Activated T-helper 1 cell treated with anti-CD3 and anti-CD28 coated beads, Interleukin-12 subunit alpha, Interleukin-12 subunit beta, Interleukin-2, Interleukin-4 antibody, amounts not matched to agents 30 ng/mL and 10 ng/mL and 1 ng/mL, durations not matched to agents 14 hours and 24 hours and 36 hours (primary cell): Measurements from ENCODE around the gene RNASEH1. TPM values are rescaled to one million over a fixed set of nuclear protein-coding genes. Genes with fewer than 3 reads are reported as not detected.
"Not testable (repeated sequence)": the region's sequence is repeated elsewhere in the genome, so short reads cannot be mapped to it uniquely, and the experiment has no call there.

Experiments used
- DNase-seq: peaks from one replicate; pipeline ENCODE4 v3.0.0; 2021; ENCODE audit warnings: low spot score
- H3K27ac Mint-ChIP-seq: one replicate; pipeline ENCODE4 v1.8.0; 2021; ENCODE audit warnings: mild to moderate bottlenecking, mixed read lengths
- H3K27me3 Mint-ChIP-seq: one replicate; pipeline ENCODE4 v1.8.0; 2022; ENCODE audit warnings: mild to moderate bottlenecking, moderate library complexity, mixed read lengths; ENCODE audit not compliant: insufficient read depth
- H3K36me3 Mint-ChIP-seq: one replicate; pipeline ENCODE4 v1.8.0; 2021; ENCODE audit warnings: low read depth, mixed read lengths
- H3K4me1 Mint-ChIP-seq: one replicate; pipeline ENCODE4 v1.8.0; 2021; ENCODE audit warnings: low read depth, mixed read lengths
- H3K4me3 Mint-ChIP-seq: one replicate; pipeline ENCODE4 v1.8.0; 2021; ENCODE audit warnings: mild to moderate bottlenecking, moderate library complexity, mixed read lengths
- H3K9me3 Mint-ChIP-seq: one replicate; pipeline ENCODE4 v1.8.0; 2021; ENCODE audit warnings: mixed read lengths
- intact Hi-C: fragments of 100-400 bp; cut with micrococcal nuclease; formaldehyde crosslinking; loops from one replicate; pipeline ENCODE4 v1.15.1; 2024
- total RNA-seq: library from RNA; stranded (reverse); gene quantifications from 2 replicates; pipeline ENCODE4 v1.2.3, GENCODE V29; 2022

The RNASEH1 gene
- total RNA-seq, 1 donor from 2014 or later, result 30.5 TPM

- H3K9me3 Mint-ChIP-seq, result peaks cover 12% of the 10 kb centered on the region
- peaks cover 3% of the 10 kb centered on the region for H3K27me3 Mint-ChIP-seq
- DNase-seq, result peak; percentile 79
- H3K27ac Mint-ChIP-seq, result peak within 1 kb of the TSS; percentile 92
- peaks cover 17% of the 10 kb centered on the region for H3K36me3 Mint-ChIP-seq
- peak within 1 kb of the TSS; percentile 94 for H3K4me3 Mint-ChIP-seq
- intact Hi-C loops, result loop anchor here (1.0 to 2.0 kb wide), 5 partner anchors 39 to 297 kb away; partner anchors contain the start of genes EIPR1 and RNASEH1
- peaks cover 41% of the 10 kb centered on the region for H3K4me1 Mint-ChIP-seq
Observed at GRCh38 chr2:3519255-3520205, 38.6 kb downstream of the RNASEH1 start, which contains the start of gene ADI1. ADI1 (minus strand) TSS chr2:3519531; CDS start chr2:3519487, 44 bp downstream.

GRCh38 chr2:3518496-3519254 lies 39.5 kb downstream of the RNASEH1 start:
- peak; percentile 97 for DNase-seq
- Mint-ChIP-seq H3K27ac (peak overlapping the region; percentile 91), H3K36me3 (peaks cover 25% of the 10 kb centered on the region), H3K4me3 (peak overlapping the region; percentile 94), H3K27me3 (peaks cover 3% of the 10 kb centered on the region), H3K4me1 (peaks cover 50% of the 10 kb centered on the region), H3K9me3 (peaks cover 18% of the 10 kb centered on the region)
- intact Hi-C loops, result loop anchor here (1.0 to 2.0 kb wide), 6 partner anchors 40 to 296 kb away; partner anchors contain the start of genes EIPR1, RNASEH1 and RPS7

- no peak for DNase-seq
- Mint-ChIP-seq H3K27me3 (peaks cover 3% of the 10 kb centered on the region), H3K36me3 (peaks cover 32% of the 10 kb centered on the region), H3K27ac (peak overlapping the region; percentile 75), H3K9me3 (peaks cover 18% of the 10 kb centered on the region), H3K4me3 (peak overlapping the region; percentile 94), H3K4me1 (peaks cover 52% of the 10 kb centered on the region)
- intact Hi-C loops, result loop anchor here (1.0 to 2.0 kb wide), 2 partner anchors 55 to 57 kb away; partner anchors contain the start of gene RPS7
Observed at GRCh38 chr2:3517948-3518495, 40.1 kb downstream of the RNASEH1 start.

GRCh38 chr2:3516831-3517230 lies 41.3 kb downstream of the RNASEH1 start:
- peaks cover 2% of the 10 kb centered on the region for H3K27me3 Mint-ChIP-seq
- peaks cover 18% of the 10 kb centered on the region for H3K9me3 Mint-ChIP-seq
- no peak overlapping the region for H3K27ac Mint-ChIP-seq
- H3K4me3 Mint-ChIP-seq, result peak overlapping the region; percentile 73
- no peak for DNase-seq
- intact Hi-C loops, result no loop called here
- H3K36me3 Mint-ChIP-seq, result peaks cover 42% of the 10 kb centered on the region
- peaks cover 50% of the 10 kb centered on the region for H3K4me1 Mint-ChIP-seq

GRCh38 chr2:3515438-3515837 lies 42.7 kb downstream of the RNASEH1 start:
- DNase-seq, H3K27ac Mint-ChIP-seq, H3K4me3 Mint-ChIP-seq, H3K27me3 Mint-ChIP-seq, intact Hi-C loops: not testable (repeated sequence)
- H3K36me3 Mint-ChIP-seq, result peaks cover 56% of the 10 kb centered on the region
- H3K9me3 Mint-ChIP-seq, result peaks cover 18% of the 10 kb centered on the region
- H3K4me1 Mint-ChIP-seq, result peaks cover 36% of the 10 kb centered on the region

GRCh38 chr2:3513026-3513810 lies 44.9 kb downstream of the RNASEH1 start:
- Mint-ChIP-seq H3K9me3 (peaks cover 23% of the 10 kb centered on the region), H3K36me3 (peaks cover 63% of the 10 kb centered on the region), H3K4me3 (no peak overlapping the region), H3K27ac (no peak overlapping the region), H3K4me1 (peaks cover 27% of the 10 kb centered on the region), H3K27me3 (no peaks in the 10 kb centered on the region)
- no peak for DNase-seq
- intact Hi-C loops, result no loop called here

GRCh38 chr2:3512086-3512485 lies 46.0 kb downstream of the RNASEH1 start:
- Mint-ChIP-seq H3K27ac (no peak overlapping the region), H3K9me3 (peaks cover 23% of the 10 kb centered on the region), H3K36me3 (peaks cover 59% of the 10 kb centered on the region), H3K4me3 (no peak overlapping the region), H3K27me3 (no peaks in the 10 kb centered on the region), H3K4me1 (peaks cover 18% of the 10 kb centered on the region)
- intact Hi-C loops, result no loop called here
- no peak for DNase-seq

GRCh38 chr2:3505771-3506170 lies 52.4 kb downstream of the RNASEH1 start:
- Mint-ChIP-seq H3K27ac (no peak overlapping the region), H3K4me1 (no peaks in the 10 kb centered on the region), H3K4me3 (no peak overlapping the region), H3K9me3 (peaks cover 5% of the 10 kb centered on the region), H3K36me3 (peaks cover 31% of the 10 kb centered on the region), H3K27me3 (peaks cover 1% of the 10 kb centered on the region)
- DNase-seq, result no peak
- intact Hi-C loops, result no loop called here

GRCh38 chr2:3504741-3505140 lies 53.4 kb downstream of the RNASEH1 start:
- Mint-ChIP-seq H3K36me3 (peaks cover 26% of the 10 kb centered on the region), H3K4me3 (no peak overlapping the region), H3K27ac (no peak overlapping the region), H3K27me3 (peaks cover 1% of the 10 kb centered on the region), H3K4me1 (no peaks in the 10 kb centered on the region), H3K9me3 (peaks cover 5% of the 10 kb centered on the region)
- no peak for DNase-seq
- intact Hi-C loops, result no loop called here

- Mint-ChIP-seq H3K36me3 (peaks cover 25% of the 10 kb centered on the region), H3K4me1 (no peaks in the 10 kb centered on the region)
Observed at GRCh38 chr2:3503483-3503882, 54.6 kb downstream of the RNASEH1 start.

GRCh38 chr2:3503046-3503445 lies 55.1 kb downstream of the RNASEH1 start:
- Mint-ChIP-seq H3K36me3 (peaks cover 24% of the 10 kb centered on the region), H3K27me3 (peaks cover 1% of the 10 kb centered on the region), H3K27ac (no peak overlapping the region), H3K4me1 (no peaks in the 10 kb centered on the region), H3K4me3 (no peak overlapping the region), H3K9me3 (no peaks in the 10 kb centered on the region)
- no peak for DNase-seq
- intact Hi-C loops, result no loop called here

More at GRCh38 chr2:3503483-3503882, 54.6 kb downstream of the RNASEH1 start:
- no peak for DNase-seq
- H3K27me3 Mint-ChIP-seq, result peaks cover 1% of the 10 kb centered on the region
- no peak overlapping the region for H3K4me3 Mint-ChIP-seq
- H3K27ac Mint-ChIP-seq, result no peak overlapping the region
- peaks cover 3% of the 10 kb centered on the region for H3K9me3 Mint-ChIP-seq
- intact Hi-C loops, result no loop called here
